ENCODE data around the gene HGFAC. TPM values are rescaled to one million over a fixed set of nuclear protein-coding genes. Genes with fewer than 3 reads are reported as not detected.

The HGFAC gene
- total and polyA plus RNA-seq, 2 experiments from 2014 or later: not detected

DNA sequence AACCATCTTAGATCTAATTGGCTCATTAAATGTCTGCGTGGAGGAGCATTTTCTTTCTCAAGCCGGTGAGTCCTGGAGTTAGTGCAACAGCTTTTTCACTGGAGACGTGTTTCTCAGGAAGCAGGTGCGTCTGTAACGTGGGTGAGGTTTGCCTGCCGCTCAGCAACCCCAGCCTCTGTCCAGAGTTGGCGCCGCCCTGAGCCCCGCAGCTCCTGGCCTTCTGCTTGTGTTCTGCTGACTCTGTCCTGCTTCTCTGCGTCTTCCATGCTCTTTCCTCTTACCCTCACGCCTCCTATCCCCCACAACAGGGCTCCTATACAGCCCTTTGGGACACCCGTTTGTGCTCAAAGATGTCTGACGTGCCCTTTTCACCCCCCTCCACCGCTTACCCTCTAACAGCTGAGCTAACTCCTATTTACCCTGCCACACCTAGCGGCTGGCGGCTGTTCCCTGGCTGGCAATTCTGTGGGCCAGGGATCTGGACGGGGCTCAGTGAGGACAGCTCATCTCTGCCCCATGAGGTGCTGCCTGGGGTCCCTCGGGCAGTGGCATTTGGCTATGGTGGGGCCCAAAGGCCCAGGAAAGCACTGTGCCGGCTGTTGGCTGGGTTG, 40.1 kb downstream of the HGFAC start:
- in situ Hi-C loops (cut with MboI): no loop called here
- 86 to 89% methylated on average over 19 of the region's 19 CpGs for WGBS, 2 experiments (ENCODE audit: low coverage in 1 of 2, low lambda C conversion rate in 2 of 2, missing lambda C conversion rate in 2 of 2)

DNA sequence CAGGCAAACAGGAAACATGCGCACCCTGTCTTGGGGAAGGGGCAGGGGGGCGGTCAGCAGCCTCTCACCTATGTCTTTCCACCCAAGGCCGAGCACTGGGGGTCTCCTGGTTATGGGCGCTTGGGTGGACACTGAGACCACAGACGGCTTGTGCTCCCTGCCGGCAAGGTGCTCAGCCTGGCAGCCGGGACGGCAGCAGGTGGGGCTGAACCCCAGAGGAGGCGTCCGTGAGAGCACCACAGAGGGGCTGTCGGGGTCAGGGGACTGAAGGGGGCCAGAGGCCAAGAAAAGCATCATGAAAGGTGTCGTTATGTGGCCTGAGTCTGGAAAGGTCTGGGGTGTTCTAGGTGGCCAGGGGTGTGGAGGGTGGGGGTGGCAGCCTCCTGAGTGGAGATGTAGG, 40.9 kb downstream of the HGFAC start:
- TF ChIP-seq EZH2 (IDR thresholded peaks at IDR 0.05; ENCODE audit: insufficient read depth, poor library complexity, severe bottlenecking) (no peak), EZH2phosphoT487 (IDR thresholded peaks at IDR 0.05; ENCODE audit: insufficient read depth, low read depth) (no peak)
- WGBS, 2 experiments (ENCODE audit: low coverage in 1 of 2, low lambda C conversion rate in 2 of 2, missing lambda C conversion rate in 2 of 2): 89 to 91% methylated on average over 10 to 12 of the region's 12 CpGs
- no peak overlapping the region for H3K9ac ChIP-seq

More for the DNA sequence above, 40.1 kb downstream of the HGFAC start:
- Histone ChIP-seq H4K20me1 (ENCODE audit: insufficient read depth) (no peaks in the 10 kb centered on the region), H2AFZ (no peak overlapping the region), H3K9me3 (ENCODE audit: low read depth) (no peaks in the 10 kb centered on the region), H3K36me3 (ENCODE audit: low read depth) (no peaks in the 10 kb centered on the region), H3K4me2 (ENCODE audit: unreplicated experiment) (no peak overlapping the region), H3K9me2 (ENCODE audit: insufficient read depth) (no peaks in the 10 kb centered on the region), H3K27ac (no peak overlapping the region), H3K9ac (no peak overlapping the region), H3K4me1 (ENCODE audit: insufficient read depth) (peaks cover 19% of the 10 kb centered on the region), H3K27me3 (replicated peaks; ENCODE audit: insufficient read depth) (no peaks in the 10 kb centered on the region), H3K79me2 (ENCODE audit: insufficient read depth) (no peaks in the 10 kb centered on the region), H3K4me3 (no peak overlapping the region), H3F3A (ENCODE audit: insufficient read depth) (no peaks in the 10 kb centered on the region)
- no peak for DNase-seq
- TF ChIP-seq EZH2phosphoT487 (IDR thresholded peaks at IDR 0.05; ENCODE audit: insufficient read depth, low read depth) (no peak), EZH2 (IDR thresholded peaks at IDR 0.05; ENCODE audit: insufficient read depth, poor library complexity, severe bottlenecking) (no peak)

DNA sequence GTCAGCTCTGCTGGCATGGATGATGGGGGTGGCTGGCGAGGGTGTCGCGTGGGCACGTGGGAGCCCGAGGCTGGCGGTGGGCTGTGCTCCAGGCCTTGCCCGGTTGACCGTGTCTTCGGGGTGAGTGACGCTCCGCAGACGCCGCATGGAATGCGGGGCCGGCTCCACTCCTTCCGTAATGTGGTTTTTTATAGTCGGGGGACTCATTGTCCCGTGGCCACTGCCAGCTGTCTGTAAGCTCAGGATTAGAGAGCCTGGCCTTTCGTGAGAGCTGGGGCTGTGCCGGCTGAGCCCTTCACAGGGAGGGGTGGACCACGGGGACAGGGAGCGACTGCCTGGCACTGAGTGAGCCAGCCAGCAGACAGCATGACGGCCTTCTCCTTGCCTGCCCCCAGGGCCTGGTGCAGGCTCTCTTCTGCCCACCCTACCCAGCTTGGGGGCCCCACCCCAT, 41.7 kb downstream of the HGFAC start:
- H3K9ac ChIP-seq: peak overlapping the region; percentile 61; the same call in 1 of the 2 replicates
- DNase-seq: peak; percentile 89
- H3K4me3 ChIP-seq: no peak overlapping the region
- 5 to 7% methylated on average over 22 to 23 of the region's 23 CpGs for WGBS, 2 experiments (ENCODE audit: low coverage in 1 of 2, low lambda C conversion rate in 2 of 2, missing lambda C conversion rate in 2 of 2)
- H3K9me2 ChIP-seq (ENCODE audit: insufficient read depth): no peaks in the 10 kb centered on the region
- no peaks in the 10 kb centered on the region for H3K9me3 ChIP-seq (ENCODE audit: low read depth)
- peak overlapping the region; percentile 62 for H3K4me2 ChIP-seq (ENCODE audit: unreplicated experiment)
- H4K20me1 ChIP-seq (ENCODE audit: insufficient read depth): no peaks in the 10 kb centered on the region
- H3K4me1 ChIP-seq (ENCODE audit: insufficient read depth): peaks cover 19% of the 10 kb centered on the region
- H3K27ac ChIP-seq: peak overlapping the region; percentile 43
- TF ChIP-seq EZH2 (IDR thresholded peaks at IDR 0.05; ENCODE audit: insufficient read depth, poor library complexity, severe bottlenecking) (no peak), EZH2phosphoT487 (IDR thresholded peaks at IDR 0.05; ENCODE audit: insufficient read depth, low read depth) (no peak)
- H3F3A ChIP-seq (ENCODE audit: insufficient read depth): no peaks in the 10 kb centered on the region
- H2AFZ ChIP-seq: no peak overlapping the region
- no peaks in the 10 kb centered on the region for H3K36me3 ChIP-seq (ENCODE audit: low read depth)
- in situ Hi-C loops (cut with MboI): no loop called here
- no peaks in the 10 kb centered on the region for H3K79me2 ChIP-seq (ENCODE audit: insufficient read depth)
- no peaks in the 10 kb centered on the region for H3K27me3 ChIP-seq (replicated peaks; ENCODE audit: insufficient read depth)

More for the DNA sequence above, 40.9 kb downstream of the HGFAC start:
- Histone ChIP-seq H3K4me2 (ENCODE audit: unreplicated experiment) (no peak overlapping the region), H2AFZ (no peak overlapping the region), H3K4me1 (ENCODE audit: insufficient read depth) (peaks cover 19% of the 10 kb centered on the region), H3K79me2 (ENCODE audit: insufficient read depth) (no peaks in the 10 kb centered on the region), H3K36me3 (ENCODE audit: low read depth) (no peaks in the 10 kb centered on the region), H3K9me2 (ENCODE audit: insufficient read depth) (no peaks in the 10 kb centered on the region), H3K27me3 (replicated peaks; ENCODE audit: insufficient read depth) (no peaks in the 10 kb centered on the region), H4K20me1 (ENCODE audit: insufficient read depth) (no peaks in the 10 kb centered on the region), H3K4me3 (no peak overlapping the region), H3F3A (ENCODE audit: insufficient read depth) (no peaks in the 10 kb centered on the region), H3K9me3 (ENCODE audit: low read depth) (no peaks in the 10 kb centered on the region), H3K27ac (no peak overlapping the region)
- DNase-seq: no peak
- in situ Hi-C loops (cut with MboI): no loop called here

DNA sequence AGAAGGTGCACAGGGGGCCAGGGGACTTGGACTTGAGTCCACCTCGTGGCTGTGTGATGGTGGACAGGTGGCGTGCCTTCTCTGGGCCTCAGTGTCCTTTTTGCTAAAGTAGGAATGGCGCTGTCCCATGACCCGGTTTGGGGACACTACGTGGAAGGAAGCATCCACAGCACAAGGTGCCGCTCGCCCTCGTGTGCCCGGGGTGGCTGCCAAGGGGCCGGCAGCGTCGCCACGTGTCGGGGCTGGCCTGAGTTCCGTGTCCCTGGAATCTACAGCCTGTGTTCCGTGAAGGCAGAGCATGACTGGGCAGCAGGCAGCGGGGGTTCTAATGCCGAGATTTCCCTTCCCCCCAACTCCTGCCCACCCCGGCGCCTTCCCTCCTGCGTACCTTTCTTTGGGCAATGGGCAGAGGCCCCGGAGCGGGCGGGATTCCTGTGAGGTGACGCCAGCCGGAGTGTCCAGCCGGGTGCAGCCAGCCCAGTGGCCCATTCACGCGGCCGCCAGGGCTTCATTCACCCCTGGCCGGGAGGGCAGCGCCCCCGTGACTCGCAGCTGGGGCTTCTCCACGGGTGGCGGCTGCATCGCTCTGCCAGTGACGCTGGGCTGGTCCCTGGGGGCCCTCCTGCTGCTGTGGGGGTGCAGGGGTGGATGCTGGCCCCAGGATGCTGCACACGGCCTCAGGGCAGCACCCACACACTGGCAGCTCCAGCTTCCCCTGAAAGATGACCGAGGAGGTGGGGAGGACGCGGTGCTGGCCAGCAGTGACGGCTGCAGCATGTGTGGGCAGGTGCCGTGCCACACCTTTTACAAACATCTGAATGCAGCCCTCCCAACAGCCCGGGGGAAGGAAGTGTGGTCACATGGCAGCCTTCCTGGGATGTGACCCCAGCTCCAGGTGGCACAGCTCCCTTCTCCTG, 42.5 kb downstream of the HGFAC start:
- Histone ChIP-seq H3K36me3 (ENCODE audit: low read depth) (no peaks in the 10 kb centered on the region), H3K4me2 (ENCODE audit: unreplicated experiment) (peak overlapping the region; percentile 62), H4K20me1 (ENCODE audit: insufficient read depth) (no peaks in the 10 kb centered on the region), H3K27me3 (replicated peaks; ENCODE audit: insufficient read depth) (no peaks in the 10 kb centered on the region), H3K9ac (peak overlapping the region; percentile 61; the same call in 1 of the 2 replicates), H3F3A (ENCODE audit: insufficient read depth) (no peaks in the 10 kb centered on the region), H3K27ac (peak overlapping the region; percentile 43), H2AFZ (no peak overlapping the region), H3K4me3 (no peak overlapping the region), H3K9me3 (ENCODE audit: low read depth) (no peaks in the 10 kb centered on the region), H3K9me2 (ENCODE audit: insufficient read depth) (no peaks in the 10 kb centered on the region), H3K4me1 (ENCODE audit: insufficient read depth) (peaks cover 19% of the 10 kb centered on the region), H3K79me2 (ENCODE audit: insufficient read depth) (no peaks in the 10 kb centered on the region)
- 22 to 28% methylated on average over 42 to 43 of the region's 45 CpGs for WGBS, 2 experiments (ENCODE audit: low coverage in 1 of 2, low lambda C conversion rate in 2 of 2, missing lambda C conversion rate in 2 of 2)
- in situ Hi-C loops (cut with MboI): no loop called here
- TF ChIP-seq EZH2phosphoT487 (IDR thresholded peaks at IDR 0.05; ENCODE audit: insufficient read depth, low read depth) (no peak), EZH2 (IDR thresholded peaks at IDR 0.05; ENCODE audit: insufficient read depth, poor library complexity, severe bottlenecking) (no peak)
- peak; percentile 73 for DNase-seq

All from GM23248 (cell line).